Neural cell (in vitro differentiated cells): ENCODE data around the gene INPP5A.

ENCODE experiments used
- CTCF ChIP-seq: fragments of 450-650 bp; IDR thresholded peaks from 2 replicates; pipeline ENCODE4 v1.5.1; 2014; ENCODE audit warnings: antibody characterized with exemption, mild to moderate bottlenecking, moderate library complexity; ENCODE audit not compliant: poor library complexity, severe bottlenecking
- EP300 ChIP-seq: fragments of 450-650 bp; conservative IDR thresholded peaks from 2 replicates; pipeline ENCODE4 v1.6.1; 2014; ENCODE audit warnings: antibody characterized with exemption, mild to moderate bottlenecking, moderate library complexity; ENCODE audit not compliant: poor library complexity, severe bottlenecking
- EZH2 ChIP-seq: fragments of 200-600, 300-800 bp; shearing (Covaris generic), sonication (generic); IDR thresholded peaks from 2 replicates; pipeline ENCODE4 v1.6.1; 2014; ENCODE audit warnings: antibody characterized with exemption, low read length, borderline replicate concordance, mild to moderate bottlenecking; ENCODE audit not compliant: insufficient read depth, poor library complexity, severe bottlenecking
- POLR2AphosphoS5 ChIP-seq: IDR thresholded peaks from 2 replicates; pipeline ENCODE4 v1.6.1; 2012
- RAD21 ChIP-seq: fragments of 450-650 bp; conservative IDR thresholded peaks from 2 replicates; pipeline ENCODE4 v1.6.1; 2014; ENCODE audit warnings: antibody characterized with exemption, mild to moderate bottlenecking, moderate library complexity
- REST ChIP-seq: IDR thresholded peaks from 2 replicates; pipeline ENCODE4 v1.6.1; 2012; ENCODE audit warnings: borderline replicate concordance
- SMC3 ChIP-seq: fragments of 450-650 bp; conservative IDR thresholded peaks from 2 replicates; pipeline ENCODE4 v1.6.1; 2014; ENCODE audit warnings: antibody characterized with exemption, mild to moderate bottlenecking, moderate library complexity; ENCODE audit not compliant: poor library complexity

GRCh38 chr10:132576671-132577349 is 39.2 kb downstream of the INPP5A start:
- TF ChIP-seq CTCF, result no peak
- TF ChIP-seq SMC3, result no peak
- no peak for TF ChIP-seq EP300
- TF ChIP-seq EZH2, result no peak
- no peak for TF ChIP-seq RAD21
- TF ChIP-seq POLR2AphosphoS5, result no peak
- TF ChIP-seq REST, result no peak
